Testis (tissue), 2 donors: ENCODE measurements around the gene ZSCAN12.

ENCODE experiments used
- CTCF ChIP-seq, 3 experiments: fragments of 450-650 bp in 2 of 3; fragments of 200-600 bp in 1 of 3; sonication (generic) in 1 of 3; IDR thresholded peaks; one replicate each; pipeline ENCODE4 v1.5.1; 2016 to 2019; ENCODE audit warnings: antibody characterized with exemption in 3 of 3, mild to moderate bottlenecking in 2 of 3, moderate library complexity in 1 of 3
- POLR2A ChIP-seq: fragments of 450-650 bp; IDR thresholded peaks from one replicate; pipeline ENCODE4 v1.6.1; 2017; ENCODE audit warnings: antibody characterized with exemption, mild to moderate bottlenecking, moderate library complexity

GRCh38 chr6:28390688-28391087 is 8.9 kb downstream of the ZSCAN12 start:
- no peak for TF ChIP-seq POLR2A
- TF ChIP-seq CTCF (IDR thresholded peaks at IDR 0.05) = no peak
